Astrocyte (in vitro differentiated cells and primary cell): ENCODE results near the gene GSX2. TPM values are rescaled to one million over a fixed set of nuclear protein-coding genes. Genes with fewer than 3 reads are reported as not detected.

Experiments used
- DNase-seq: peaks from one replicate; pipeline ENCODE4 v3.0.0-alpha.2; 2010; ENCODE audit warnings: low read depth
- FAIRE-seq: peaks from 2 replicates; lab custom pipeline; 2011; peaks lifted over from hg19 to GRCh38; lab: Jason Lieb, UNC
- H2AFZ ChIP-seq: 2 replicates; pipeline ENCODE4 v1.6.0; 2012; ENCODE audit warnings: low read depth, low read length, inconsistent platforms
- H3K27ac ChIP-seq: 2 replicates; pipeline ENCODE4 v1.5.1; 2011; ENCODE audit warnings: low read depth, low read length, inconsistent platforms
- H3K27me3 ChIP-seq: 2 replicates; pipeline ENCODE4 v1.6.0; 2011; ENCODE audit warnings: low read length, inconsistent platforms; ENCODE audit not compliant: insufficient read depth
- H3K36me3 ChIP-seq: 2 replicates; pipeline ENCODE4 v1.5.1; 2011; ENCODE audit warnings: low read length, inconsistent platforms; ENCODE audit not compliant: insufficient read depth
- H3K4me1 ChIP-seq: 2 replicates; pipeline ENCODE4 v1.5.1; 2011; ENCODE audit warnings: low read length, inconsistent platforms; ENCODE audit not compliant: insufficient read depth
- H3K4me2 ChIP-seq: 2 replicates; pipeline ENCODE4 v1.6.0; 2012; ENCODE audit warnings: low read length, inconsistent platforms
- H3K4me3 ChIP-seq: 2 replicates; pipeline ENCODE4 v1.5.1; 2011; ENCODE audit warnings: low read depth, mild to moderate bottlenecking, low read length, inconsistent platforms; ENCODE audit not compliant: insufficient read depth
- H3K79me2 ChIP-seq: 2 replicates; pipeline ENCODE4 v1.6.0; 2012; ENCODE audit warnings: mild to moderate bottlenecking, low read length, inconsistent platforms; ENCODE audit not compliant: insufficient read depth
- H3K9ac ChIP-seq: 2 replicates; pipeline ENCODE4 v1.6.0; 2012; ENCODE audit warnings: mild to moderate bottlenecking, low read length, inconsistent platforms
- H3K9me3 ChIP-seq: 2 replicates; pipeline ENCODE4 v1.5.1; 2012; ENCODE audit warnings: low read depth, mild to moderate bottlenecking, low read length, inconsistent platforms; ENCODE audit not compliant: insufficient read depth
- H4K20me1 ChIP-seq: 2 replicates; pipeline ENCODE4 v1.6.0; 2012; ENCODE audit warnings: low read length, inconsistent platforms; ENCODE audit not compliant: insufficient read depth
- H3K27ac Mint-ChIP-seq: one replicate; pipeline ENCODE4 v1.8.0; 2021; ENCODE audit warnings: mild to moderate bottlenecking, mixed read lengths; ENCODE audit not compliant: unreplicated experiment
- H3K27me3 Mint-ChIP-seq: one replicate; pipeline ENCODE4 v1.8.0; 2021; ENCODE audit warnings: low read depth, mixed read lengths; ENCODE audit not compliant: unreplicated experiment
- H3K36me3 Mint-ChIP-seq: one replicate; pipeline ENCODE4 v1.8.0; 2021; ENCODE audit warnings: low read depth, mixed read lengths; ENCODE audit not compliant: unreplicated experiment
- H3K4me1 Mint-ChIP-seq: one replicate; pipeline ENCODE4 v1.8.0; 2021; ENCODE audit warnings: low read depth, mixed read lengths; ENCODE audit not compliant: unreplicated experiment
- H3K4me3 Mint-ChIP-seq: one replicate; pipeline ENCODE4 v1.8.0; 2021; ENCODE audit warnings: mild to moderate bottlenecking, moderate library complexity, mixed read lengths; ENCODE audit not compliant: unreplicated experiment
- H3K9me3 Mint-ChIP-seq: one replicate; pipeline ENCODE4 v1.8.0; 2021; ENCODE audit warnings: mild to moderate bottlenecking, mixed read lengths; ENCODE audit not compliant: unreplicated experiment
- EZH2 ChIP-seq: IDR thresholded peaks from 2 replicates; pipeline ENCODE4 v1.6.1; 2012; ENCODE audit warnings: mild to moderate bottlenecking, low read length, inconsistent platforms; ENCODE audit not compliant: insufficient read depth
- total RNA-seq: library from RNA; stranded (reverse); gene quantifications from 2 replicates; pipeline ENCODE4 v1.2.1, GENCODE V29; 2021
- TF ChIP-seq, protein P1 (sequence below): IDR thresholded peaks from 2 replicates; pipeline ENCODE4 v1.5.1; 2011; ENCODE audit warnings: low read depth, mild to moderate bottlenecking, inconsistent platforms, low read length, moderate library complexity; ENCODE audit not compliant: insufficient read depth

GSX2 gene
- total RNA-seq, 1 donor from 2014 or later = 1.7 TPM

DNA sequence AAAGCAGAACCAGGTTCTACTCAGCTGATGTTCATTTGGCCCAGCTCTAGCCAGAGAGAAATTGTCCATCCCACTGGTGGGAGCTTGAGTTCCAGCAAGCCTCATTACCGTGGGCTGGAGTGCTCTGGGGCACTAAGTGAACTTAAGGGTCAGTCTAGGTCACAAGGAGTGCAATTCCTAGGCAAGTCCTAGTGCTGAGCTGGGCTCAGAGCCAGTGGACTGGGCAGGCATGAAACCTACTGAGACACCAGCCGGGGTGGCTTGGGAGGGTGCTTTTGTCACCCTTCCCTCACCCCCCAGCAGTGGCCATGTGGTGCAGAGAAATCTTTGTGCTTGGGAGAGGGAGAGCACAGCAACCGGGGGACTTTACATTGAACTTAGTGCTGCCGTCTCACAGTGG, 39.4 kb downstream of the GSX2 start:
- Histone ChIP-seq H3K9ac (no peak overlapping the region), H3K27me3 (no peaks in the 10 kb centered on the region), H3K4me1 (no peaks in the 10 kb centered on the region), H3K9me3 (no peaks in the 10 kb centered on the region), H2AFZ (no peak overlapping the region), H3K4me2 (no peak overlapping the region), H3K27ac (no peak overlapping the region), H3K4me3 (no peak overlapping the region), H4K20me1 (no peaks in the 10 kb centered on the region), H3K36me3 (no peaks in the 10 kb centered on the region), H3K79me2 (no peaks in the 10 kb centered on the region)
- FAIRE-seq (no peak), DNase-seq (no peak)
- no peaks in the 10 kb centered on the region for H3K4me1 Mint-ChIP-seq
- H3K27ac Mint-ChIP-seq = no peak overlapping the region
- H3K9me3 Mint-ChIP-seq = no peaks in the 10 kb centered on the region
- no peak for TF ChIP-seq EZH2
- TF ChIP-seq, protein P1, sequence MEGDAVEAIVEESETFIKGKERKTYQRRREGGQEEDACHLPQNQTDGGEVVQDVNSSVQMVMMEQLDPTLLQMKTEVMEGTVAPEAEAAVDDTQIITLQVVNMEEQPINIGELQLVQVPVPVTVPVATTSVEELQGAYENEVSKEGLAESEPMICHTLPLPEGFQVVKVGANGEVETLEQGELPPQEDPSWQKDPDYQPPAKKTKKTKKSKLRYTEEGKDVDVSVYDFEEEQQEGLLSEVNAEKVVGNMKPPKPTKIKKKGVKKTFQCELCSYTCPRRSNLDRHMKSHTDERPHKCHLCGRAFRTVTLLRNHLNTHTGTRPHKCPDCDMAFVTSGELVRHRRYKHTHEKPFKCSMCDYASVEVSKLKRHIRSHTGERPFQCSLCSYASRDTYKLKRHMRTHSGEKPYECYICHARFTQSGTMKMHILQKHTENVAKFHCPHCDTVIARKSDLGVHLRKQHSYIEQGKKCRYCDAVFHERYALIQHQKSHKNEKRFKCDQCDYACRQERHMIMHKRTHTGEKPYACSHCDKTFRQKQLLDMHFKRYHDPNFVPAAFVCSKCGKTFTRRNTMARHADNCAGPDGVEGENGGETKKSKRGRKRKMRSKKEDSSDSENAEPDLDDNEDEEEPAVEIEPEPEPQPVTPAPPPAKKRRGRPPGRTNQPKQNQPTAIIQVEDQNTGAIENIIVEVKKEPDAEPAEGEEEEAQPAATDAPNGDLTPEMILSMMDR = no peak
- H3K27me3 Mint-ChIP-seq = peaks cover 7% of the 10 kb centered on the region
- no peaks in the 10 kb centered on the region for H3K36me3 Mint-ChIP-seq
- no peak overlapping the region for H3K4me3 Mint-ChIP-seq

DNA sequence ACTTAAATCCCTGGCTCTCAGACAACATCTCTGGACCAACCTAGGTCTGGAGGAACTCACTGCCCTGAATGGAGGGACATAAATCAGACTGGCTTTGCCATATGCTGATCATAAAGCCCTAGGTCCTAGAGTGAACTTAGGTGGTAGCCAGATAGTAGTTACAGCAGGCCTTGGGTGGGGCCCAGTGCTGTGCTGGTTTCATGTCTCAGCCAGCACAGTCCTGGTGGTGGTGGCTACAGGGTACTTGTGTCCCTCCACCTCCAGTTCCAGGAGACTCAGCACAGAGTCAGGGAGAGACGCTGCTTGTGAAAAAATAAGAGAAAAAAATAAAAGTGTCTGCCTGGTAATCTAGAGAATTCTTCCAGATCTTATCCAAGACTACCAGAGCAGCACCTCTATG, 40.3 kb downstream of the GSX2 start:
- Histone ChIP-seq H3K4me3 (no peak overlapping the region), H3K79me2 (no peaks in the 10 kb centered on the region), H3K27ac (no peak overlapping the region), H3K4me2 (no peak overlapping the region), H3K36me3 (no peaks in the 10 kb centered on the region), H3K4me1 (no peaks in the 10 kb centered on the region), H4K20me1 (no peaks in the 10 kb centered on the region), H3K27me3 (no peaks in the 10 kb centered on the region), H3K9ac (no peak overlapping the region), H2AFZ (no peak overlapping the region), H3K9me3 (no peaks in the 10 kb centered on the region)
- FAIRE-seq = no peak
- H3K9me3 Mint-ChIP-seq = no peaks in the 10 kb centered on the region
- TF ChIP-seq, protein P1 = no peak
- no peak for TF ChIP-seq EZH2
- no peaks in the 10 kb centered on the region for H3K36me3 Mint-ChIP-seq
- H3K4me3 Mint-ChIP-seq = no peak overlapping the region
- H3K27ac Mint-ChIP-seq = no peak overlapping the region
- H3K27me3 Mint-ChIP-seq = peaks cover 7% of the 10 kb centered on the region
- DNase-seq = no peak
- H3K4me1 Mint-ChIP-seq = peaks cover 6% of the 10 kb centered on the region

DNA sequence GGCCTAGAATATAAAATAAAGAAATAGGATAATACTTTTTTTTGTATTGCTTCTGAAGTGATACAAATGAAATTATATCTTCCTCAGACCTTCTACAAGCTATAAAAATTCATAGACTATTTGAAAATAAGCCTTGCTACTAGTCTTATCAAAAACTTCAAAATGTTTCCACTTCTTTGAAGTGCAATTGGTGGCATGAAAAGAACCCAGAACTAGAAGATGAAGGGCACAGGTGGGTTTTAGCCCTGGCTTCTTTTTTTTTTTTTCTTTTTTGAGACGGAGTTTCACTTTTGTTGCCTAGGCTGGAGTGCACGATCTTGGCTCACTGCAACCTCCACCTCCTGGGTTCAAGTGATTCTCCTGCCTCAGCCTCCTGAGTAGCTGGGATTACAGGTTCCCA, 44.2 kb downstream of the GSX2 start:
- Histone ChIP-seq H3K4me3 (no peak overlapping the region), H3K36me3 (no peaks in the 10 kb centered on the region), H3K4me1 (no peaks in the 10 kb centered on the region), H3K4me2 (no peak overlapping the region), H3K27me3 (no peaks in the 10 kb centered on the region), H3K9me3 (peaks cover 4% of the 10 kb centered on the region), H4K20me1 (no peaks in the 10 kb centered on the region), H2AFZ (no peak overlapping the region), H3K9ac (no peak overlapping the region), H3K27ac (no peak overlapping the region), H3K79me2 (no peaks in the 10 kb centered on the region)
- Mint-ChIP-seq H3K27ac (no peak overlapping the region), H3K4me3 (no peak overlapping the region), H3K36me3 (no peaks in the 10 kb centered on the region), H3K9me3 (peaks cover 4% of the 10 kb centered on the region), H3K4me1 (peaks cover 9% of the 10 kb centered on the region), H3K27me3 (peaks cover 5% of the 10 kb centered on the region)
- FAIRE-seq (no peak), DNase-seq (no peak)
- TF ChIP-seq, protein P1 = no peak
- TF ChIP-seq EZH2 = no peak
